GM19025 (cell line): ENCODE measurements around the gene NR1I2.

ENCODE experiments used
- ATAC-seq: cut with Tn5 transposase; IDR thresholded peaks from one replicate; pipeline ENCODE4 v1.9.1; 2021; ENCODE audit warnings: mild to moderate bottlenecking, low read depth, moderate library complexity; ENCODE audit not compliant: unreplicated experiment

Gene NR1I2

GRCh38 chr3:119778811-119779210, 3.1 kb upstream of the NR1I2 start:
- no peak for ATAC-seq

GRCh38 chr3:119779731-119780383, 2.0 kb upstream of the NR1I2 start:
- ATAC-seq: peak; percentile 79

- ATAC-seq: no peak
Observed at GRCh38 chr3:119782460-119782859, 559 bp downstream of the NR1I2 start.

- no peak for ATAC-seq
Observed at GRCh38 chr3:119783255-119783654, 1.4 kb downstream of the NR1I2 start.

- no peak for ATAC-seq
Observed at GRCh38 chr3:119783883-119784282, 2.0 kb downstream of the NR1I2 start.

- no peak for ATAC-seq
Observed at GRCh38 chr3:119786409-119786808, 4.5 kb downstream of the NR1I2 start.

GRCh38 chr3:119790369-119790768, 8.5 kb downstream of the NR1I2 start:
- ATAC-seq: no peak

GRCh38 chr3:119792270-119792669, 10.4 kb downstream of the NR1I2 start:
- no peak for ATAC-seq

- ATAC-seq: no peak
Observed at GRCh38 chr3:119794401-119794800, 12.5 kb downstream of the NR1I2 start.

- ATAC-seq: no peak
Observed at GRCh38 chr3:119794971-119795612, 13.2 kb downstream of the NR1I2 start.

GRCh38 chr3:119795849-119796248, 13.9 kb downstream of the NR1I2 start:
- ATAC-seq: no peak

GRCh38 chr3:119796368-119796767, 14.5 kb downstream of the NR1I2 start:
- no peak for ATAC-seq

GRCh38 chr3:119796785-119797184, 14.9 kb downstream of the NR1I2 start:
- no peak for ATAC-seq

GRCh38 chr3:119800844-119801243, 18.9 kb downstream of the NR1I2 start:
- ATAC-seq: no peak

GRCh38 chr3:119808244-119808643, 26.3 kb downstream of the NR1I2 start:
- no peak for ATAC-seq

- no peak for ATAC-seq
Observed at GRCh38 chr3:119808843-119809242, 26.9 kb downstream of the NR1I2 start.

GRCh38 chr3:119809249-119810017, 27.5 kb downstream of the NR1I2 start:
- peak; percentile 28 for ATAC-seq

GRCh38 chr3:119810018-119810435, 28.1 kb downstream of the NR1I2 start:
- peak; percentile 86 for ATAC-seq

GRCh38 chr3:119812491-119813058, 30.7 kb downstream of the NR1I2 start:
- ATAC-seq: no peak

GRCh38 chr3:119815716-119816115, 33.8 kb downstream of the NR1I2 start:
- ATAC-seq: no peak

GRCh38 chr3:119817071-119817470, 35.2 kb downstream of the NR1I2 start:
- no peak for ATAC-seq
